WERI-Rb-1 (cell line): ENCODE data around the gene CBL.

ENCODE experiments used
- DNase-seq: peaks from one replicate; pipeline ENCODE4 v3.0.0-alpha.2; 2020
- H3K27ac ChIP-seq: fragments of 250-450 bp; sonication (Bioruptor Pico); 2 replicates; pipeline ENCODE4 v1.5.1; 2020; ENCODE audit warnings: mild to moderate bottlenecking, moderate library complexity
- H3K27me3 ChIP-seq: fragments of 250-450 bp; sonication (Bioruptor Pico); 2 replicates; pipeline ENCODE4 v1.5.1; 2021; ENCODE audit warnings: mild to moderate bottlenecking, low read depth, moderate library complexity; ENCODE audit not compliant: insufficient read depth, severe bottlenecking
- H3K36me3 ChIP-seq: fragments of 250-450 bp; sonication (Bioruptor Pico); 2 replicates; pipeline ENCODE4 v1.5.1; 2020; ENCODE audit warnings: mild to moderate bottlenecking, moderate library complexity
- H3K4me3 ChIP-seq: 2 replicates; pipeline ENCODE4 v1.5.1; 2011; ENCODE audit warnings: low read depth, mild to moderate bottlenecking, control low read depth, low read length
- H3K9me3 ChIP-seq: fragments of 250-450 bp; sonication (Bioruptor Pico); 2 replicates; pipeline ENCODE4 v1.5.1; 2021; ENCODE audit warnings: mild to moderate bottlenecking, moderate library complexity; ENCODE audit not compliant: severe bottlenecking
- TF ChIP-seq, protein P1 (sequence below): IDR thresholded peaks from 2 replicates; pipeline ENCODE4 v1.5.1; 2011; ENCODE audit warnings: low read depth, mild to moderate bottlenecking, control low read depth, inconsistent platforms, low read length

Gene CBL

DNA sequence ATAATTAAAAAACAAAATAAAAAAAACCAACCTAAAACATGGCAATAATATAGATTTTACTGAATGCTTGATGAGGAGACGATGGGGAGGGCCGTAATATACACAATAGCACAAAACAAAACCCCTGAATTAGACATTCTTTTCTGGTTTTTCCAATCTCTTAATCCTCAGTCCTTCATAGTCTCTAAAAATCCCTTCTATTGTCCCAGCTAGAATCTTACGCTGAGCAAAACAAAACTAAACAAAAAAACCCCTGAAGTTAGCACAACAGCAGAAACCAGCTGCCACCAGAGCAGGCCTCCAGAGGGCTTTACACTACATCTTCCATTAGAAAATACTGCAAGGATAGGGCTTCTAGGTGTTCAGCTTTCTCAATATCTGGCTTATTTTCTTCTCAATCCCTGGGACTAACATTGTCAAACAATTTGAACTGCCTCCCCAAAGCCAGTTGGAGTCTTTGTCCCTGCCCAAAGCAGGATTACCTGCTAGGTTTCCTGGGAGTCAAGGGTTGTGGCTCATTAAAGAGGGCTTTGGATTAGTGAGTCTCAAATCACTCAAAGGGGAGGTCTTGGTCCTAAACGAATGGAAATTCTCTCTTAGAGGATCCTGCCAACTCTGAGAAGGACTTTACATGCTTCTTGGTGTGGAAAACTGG, 126.1 kb downstream of the CBL start:
- no peak overlapping the region for H3K4me3 ChIP-seq
- H3K27me3 ChIP-seq = no peaks in the 10 kb centered on the region
- TF ChIP-seq, protein P1, sequence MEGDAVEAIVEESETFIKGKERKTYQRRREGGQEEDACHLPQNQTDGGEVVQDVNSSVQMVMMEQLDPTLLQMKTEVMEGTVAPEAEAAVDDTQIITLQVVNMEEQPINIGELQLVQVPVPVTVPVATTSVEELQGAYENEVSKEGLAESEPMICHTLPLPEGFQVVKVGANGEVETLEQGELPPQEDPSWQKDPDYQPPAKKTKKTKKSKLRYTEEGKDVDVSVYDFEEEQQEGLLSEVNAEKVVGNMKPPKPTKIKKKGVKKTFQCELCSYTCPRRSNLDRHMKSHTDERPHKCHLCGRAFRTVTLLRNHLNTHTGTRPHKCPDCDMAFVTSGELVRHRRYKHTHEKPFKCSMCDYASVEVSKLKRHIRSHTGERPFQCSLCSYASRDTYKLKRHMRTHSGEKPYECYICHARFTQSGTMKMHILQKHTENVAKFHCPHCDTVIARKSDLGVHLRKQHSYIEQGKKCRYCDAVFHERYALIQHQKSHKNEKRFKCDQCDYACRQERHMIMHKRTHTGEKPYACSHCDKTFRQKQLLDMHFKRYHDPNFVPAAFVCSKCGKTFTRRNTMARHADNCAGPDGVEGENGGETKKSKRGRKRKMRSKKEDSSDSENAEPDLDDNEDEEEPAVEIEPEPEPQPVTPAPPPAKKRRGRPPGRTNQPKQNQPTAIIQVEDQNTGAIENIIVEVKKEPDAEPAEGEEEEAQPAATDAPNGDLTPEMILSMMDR = no peak
- no peak overlapping the region for H3K27ac ChIP-seq
- peak; percentile 55 for DNase-seq
- no peaks in the 10 kb centered on the region for H3K9me3 ChIP-seq
- no peaks in the 10 kb centered on the region for H3K36me3 ChIP-seq

DNA sequence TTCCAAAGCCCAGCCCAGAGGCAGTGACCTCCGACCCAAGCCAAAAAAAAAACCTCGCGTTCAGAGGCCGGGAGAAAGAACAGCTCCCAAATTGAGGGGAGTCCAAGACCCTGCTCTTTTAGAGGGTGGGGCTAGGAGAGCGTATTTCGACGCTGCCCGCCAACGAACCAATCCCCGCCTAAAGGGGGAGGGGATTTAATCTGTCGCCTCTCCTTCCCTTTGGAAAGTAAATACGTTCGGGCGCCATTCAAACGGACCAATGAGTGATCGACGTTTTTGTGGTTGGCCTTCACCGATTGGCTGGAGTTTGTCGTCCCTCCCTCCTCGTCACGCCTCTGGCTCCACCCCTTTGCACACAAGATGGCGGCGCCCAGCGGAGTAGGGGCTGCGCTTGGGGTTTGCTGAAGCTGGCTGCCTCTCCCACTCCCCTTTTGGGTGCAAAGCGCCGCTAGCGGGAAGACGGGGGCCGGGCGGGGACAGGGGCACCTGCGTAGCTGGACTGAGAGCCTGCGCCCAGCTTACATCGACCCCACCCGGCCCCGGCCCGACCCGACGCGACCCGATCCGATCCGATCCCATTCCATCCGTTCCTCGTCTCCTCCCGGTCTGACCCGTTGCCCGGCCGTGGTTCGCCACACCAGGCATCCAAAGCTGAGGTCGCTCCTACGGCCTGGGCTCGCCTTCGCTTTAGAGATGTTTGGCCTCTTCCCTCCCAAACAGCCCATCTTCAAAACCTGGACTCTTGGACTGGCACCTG, 128.2 kb downstream of the CBL start, which contains the start of gene RNF26:
RNF26 (plus strand) TSS at position 354 of the 757 bp plus-strand sequence. CDS start 596 bp downstream, outside the sequence.
- H3K4me3 ChIP-seq = no peak within 1 kb of the TSS
- no peaks in the 10 kb centered on the region for H3K36me3 ChIP-seq
- H3K27me3 ChIP-seq = peaks cover 9% of the 10 kb centered on the region
- DNase-seq = no peak
- no peak within 1 kb of the TSS for H3K27ac ChIP-seq
- H3K9me3 ChIP-seq = no peaks in the 10 kb centered on the region
- TF ChIP-seq, protein P1 = no peak

DNA sequence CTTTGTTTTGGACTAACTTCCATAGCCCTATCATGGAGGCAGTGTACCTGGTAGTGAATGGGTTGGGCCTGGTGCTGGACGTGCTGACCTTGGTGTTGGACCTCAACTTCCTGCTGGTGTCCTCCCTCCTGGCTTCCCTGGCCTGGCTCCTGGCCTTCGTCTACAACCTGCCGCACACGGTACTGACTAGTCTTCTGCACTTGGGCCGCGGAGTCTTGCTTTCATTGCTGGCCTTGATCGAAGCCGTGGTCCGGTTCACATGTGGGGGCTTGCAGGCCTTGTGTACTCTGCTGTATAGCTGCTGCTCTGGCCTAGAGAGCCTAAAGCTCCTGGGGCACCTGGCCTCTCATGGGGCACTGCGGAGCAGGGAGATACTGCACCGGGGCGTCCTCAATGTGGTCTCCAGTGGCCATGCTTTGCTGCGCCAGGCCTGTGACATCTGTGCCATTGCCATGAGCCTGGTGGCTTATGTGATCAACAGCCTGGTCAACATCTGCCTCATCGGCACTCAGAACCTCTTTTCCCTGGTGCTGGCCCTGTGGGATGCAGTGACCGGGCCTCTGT, 129.0 kb downstream of the CBL start:
- no peak for DNase-seq
- TF ChIP-seq, protein P1 = no peak
- H3K9me3 ChIP-seq = no peaks in the 10 kb centered on the region
- H3K27me3 ChIP-seq = peaks cover 14% of the 10 kb centered on the region
- H3K27ac ChIP-seq = no peak overlapping the region
- H3K4me3 ChIP-seq = no peak overlapping the region
- H3K36me3 ChIP-seq = no peaks in the 10 kb centered on the region

DNA sequence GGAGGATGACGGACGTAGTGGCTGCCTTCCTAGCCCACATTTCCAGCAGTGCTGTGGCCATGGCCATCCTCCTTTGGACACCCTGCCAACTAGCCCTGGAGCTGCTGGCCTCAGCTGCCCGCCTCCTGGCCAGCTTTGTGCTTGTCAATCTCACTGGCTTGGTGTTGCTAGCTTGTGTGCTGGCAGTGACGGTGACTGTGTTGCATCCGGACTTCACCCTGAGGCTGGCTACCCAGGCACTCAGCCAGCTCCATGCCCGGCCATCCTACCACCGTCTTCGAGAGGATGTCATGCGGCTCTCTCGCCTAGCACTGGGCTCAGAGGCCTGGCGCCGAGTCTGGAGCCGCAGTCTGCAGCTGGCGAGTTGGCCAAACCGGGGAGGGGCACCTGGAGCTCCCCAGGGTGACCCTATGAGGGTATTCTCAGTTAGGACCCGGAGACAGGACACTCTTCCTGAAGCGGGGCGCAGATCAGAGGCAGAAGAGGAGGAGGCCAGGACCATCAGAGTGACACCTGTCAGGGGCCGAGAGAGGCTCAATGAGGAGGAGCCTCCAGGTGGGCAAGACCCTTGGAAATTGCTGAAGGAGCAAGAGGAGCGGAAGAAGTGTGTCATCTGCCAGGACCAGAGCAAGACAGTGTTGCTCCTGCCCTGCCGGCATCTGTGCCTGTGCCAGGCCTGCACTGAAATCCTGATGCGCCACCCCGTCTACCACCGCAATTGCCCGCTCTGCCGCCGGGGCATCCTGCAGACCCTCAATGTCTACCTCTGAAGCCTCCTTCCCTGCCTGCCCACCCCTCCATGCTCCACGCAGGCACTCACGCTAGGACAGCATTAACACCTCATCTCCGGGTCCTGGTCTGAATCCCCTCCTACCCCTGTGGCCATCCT, 129.8 kb downstream of the CBL start:
- no peak overlapping the region for H3K4me3 ChIP-seq
- H3K36me3 ChIP-seq = no peaks in the 10 kb centered on the region
- peaks cover 18% of the 10 kb centered on the region for H3K27me3 ChIP-seq
- no peaks in the 10 kb centered on the region for H3K9me3 ChIP-seq
- no peak overlapping the region for H3K27ac ChIP-seq
- no peak for DNase-seq
- TF ChIP-seq, protein P1 = no peak

DNA sequence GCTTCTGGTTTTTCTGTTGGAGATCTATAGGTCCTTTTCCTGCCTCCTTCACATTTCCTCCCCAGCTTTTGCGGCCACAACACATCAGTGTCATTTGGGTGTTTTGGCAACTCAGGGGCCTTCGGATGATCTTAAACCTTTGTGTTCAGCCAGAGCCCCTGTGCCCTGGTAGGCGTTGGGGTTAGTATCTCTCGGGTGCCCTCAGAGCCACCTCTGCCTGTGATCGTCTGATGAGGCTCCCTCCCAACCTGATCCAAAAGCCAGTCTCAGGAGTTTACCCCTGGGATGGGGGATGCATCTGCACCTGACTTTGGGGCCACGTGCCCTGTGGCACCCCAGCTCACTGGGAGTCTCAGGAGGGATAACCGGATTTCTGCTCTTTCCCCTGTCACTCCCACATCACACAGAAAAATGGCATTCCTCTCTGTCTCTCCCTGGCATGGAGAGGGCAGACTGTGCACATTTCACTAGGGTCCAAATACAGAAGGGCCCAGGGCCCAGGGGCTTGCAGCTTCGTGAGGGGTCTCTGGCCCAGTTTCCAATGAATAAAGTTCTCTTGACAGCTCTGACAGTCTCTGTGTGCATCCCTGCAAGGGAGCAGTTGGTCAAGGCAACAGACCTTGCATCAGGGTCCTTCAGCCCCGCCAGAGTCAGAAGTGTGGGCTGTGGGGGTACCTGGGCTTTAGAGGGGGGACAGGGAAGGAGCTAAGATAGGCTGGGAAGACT, 130.8 kb downstream of the CBL start:
- Histone ChIP-seq H3K36me3 (no peaks in the 10 kb centered on the region), H3K27ac (no peak overlapping the region), H3K27me3 (peaks cover 25% of the 10 kb centered on the region), H3K4me3 (no peak overlapping the region), H3K9me3 (no peaks in the 10 kb centered on the region)
- no peak for DNase-seq
- TF ChIP-seq, protein P1 = no peak
